HG03565 (cell line): ENCODE results near the gene FIG4.
"Not testable (repeated sequence)": the region's sequence is repeated elsewhere in the genome, so short reads cannot be mapped to it uniquely, and the experiment has no call there.

Experiments
- ATAC-seq: cut with Tn5 transposase; IDR thresholded peaks from one replicate; pipeline ENCODE4 v1.9.1; 2021; ENCODE audit warnings: mild to moderate bottlenecking, moderate library complexity; ENCODE audit not compliant: unreplicated experiment

Gene FIG4

GRCh38 chr6:109701774-109702173, 10.7 kb downstream of the FIG4 start:
- ATAC-seq, result no peak

GRCh38 chr6:109702791-109703190, 11.7 kb downstream of the FIG4 start:
- ATAC-seq, result no peak

- peak; percentile 79 for ATAC-seq
Measured at GRCh38 chr6:109705258-109705657, 14.2 kb downstream of the FIG4 start.

GRCh38 chr6:109706513-109706912, 15.4 kb downstream of the FIG4 start:
- no peak for ATAC-seq

- ATAC-seq, result not testable (repeated sequence)
Measured at GRCh38 chr6:109708099-109708498, 17.0 kb downstream of the FIG4 start.

- no peak for ATAC-seq
Measured at GRCh38 chr6:109713097-109713496, 22.0 kb downstream of the FIG4 start.

GRCh38 chr6:109714166-109714565, 23.1 kb downstream of the FIG4 start:
- ATAC-seq, result no peak

GRCh38 chr6:109714611-109715010, 23.5 kb downstream of the FIG4 start:
- no peak for ATAC-seq

- no peak for ATAC-seq
Measured at GRCh38 chr6:109715616-109716015, 24.5 kb downstream of the FIG4 start.

- ATAC-seq, result no peak
Measured at GRCh38 chr6:109717971-109718370, 26.9 kb downstream of the FIG4 start.

GRCh38 chr6:109718991-109719390, 27.9 kb downstream of the FIG4 start:
- no peak for ATAC-seq

- ATAC-seq, result no peak
Measured at GRCh38 chr6:109720311-109720710, 29.2 kb downstream of the FIG4 start.

- ATAC-seq, result no peak
Measured at GRCh38 chr6:109722011-109722410, 30.9 kb downstream of the FIG4 start.

- ATAC-seq, result no peak
Measured at GRCh38 chr6:109722564-109723254, 31.6 kb downstream of the FIG4 start.

- ATAC-seq, result not testable (repeated sequence)
Measured at GRCh38 chr6:109725250-109725649, 34.2 kb downstream of the FIG4 start.

- ATAC-seq, result no peak
Measured at GRCh38 chr6:109736273-109737025, 45.4 kb downstream of the FIG4 start.

- no peak for ATAC-seq
Measured at GRCh38 chr6:109738255-109738654, 47.2 kb downstream of the FIG4 start.

GRCh38 chr6:109738667-109739066, 47.6 kb downstream of the FIG4 start:
- ATAC-seq, result no peak

- ATAC-seq, result no peak
Measured at GRCh38 chr6:109739686-109740085, 48.6 kb downstream of the FIG4 start.

- ATAC-seq, result no peak
Measured at GRCh38 chr6:109740787-109741186, 49.7 kb downstream of the FIG4 start.

GRCh38 chr6:109743739-109744138, 52.6 kb downstream of the FIG4 start:
- no peak for ATAC-seq

- ATAC-seq, result not testable (repeated sequence)
Measured at GRCh38 chr6:109744779-109745178, 53.7 kb downstream of the FIG4 start.
